Lower leg skin (tissue), 4 donors: Measurements from ENCODE around the gene VTI1A. TPM values are rescaled to one million over a fixed set of nuclear protein-coding genes. Genes with fewer than 3 reads are reported as not detected.

Source experiments
- DNase-seq, 2 donors: peaks; one replicate each; pipeline ENCODE4 v3.0.0-alpha.2; 2019; ENCODE audit warnings: low spot score in 2 of 2
- H3K4me3 ChIP-seq: fragments of 200-600 bp; sonication (generic); 2 replicates; pipeline ENCODE4 v1.5.1; 2017; ENCODE audit warnings: mild to moderate bottlenecking, low read depth; ENCODE audit not compliant: poor library complexity, severe bottlenecking
- CTCF ChIP-seq, 3 donors: fragments of 450-650 bp; IDR thresholded peaks; one replicate each; pipeline ENCODE4 v1.5.1; 2016; ENCODE audit warnings: antibody characterized with exemption in 3 of 3, mild to moderate bottlenecking in 3 of 3, moderate library complexity in 2 of 3
- POLR2A ChIP-seq, 2 donors: fragments of 450-650 bp; IDR thresholded peaks; one replicate each; pipeline ENCODE4 v1.6.1; 2016 to 2017; ENCODE audit warnings: antibody characterized with exemption in 2 of 2, mild to moderate bottlenecking in 1 of 2, moderate library complexity in 1 of 2
- WGBS, 2 donors: methylation state at CpG; one replicate each; pipeline ENCODE4 v1.1.5; 2018; 5-methylcytosine and 5-hydroxymethylcytosine counted together
- intact Hi-C: fragments of 100-400 bp; cut with DNase I; formaldehyde crosslinking; loops from one replicate; pipeline ENCODE4 v1.15.0; 2023; ENCODE audit warnings: low total_unique reads
- total RNA-seq, 4 donors: library from RNA; depleted of rRNA; stranded (reverse); fragments of >200 nt; gene quantifications; one replicate each; pipeline ENCODE4 v1.1.0, GENCODE V29; 2016

VTI1A gene
- total RNA-seq, 4 donors from 2014 or later, result 30.8 to 85.7 (median 35.6) TPM

GRCh38 chr10:112838784-112839481, 391.9 kb downstream of the VTI1A start:
- 79 to 83% methylated on average over 15 of the region's 15 CpGs for WGBS, 2 donors
- no peak overlapping the region for H3K4me3 ChIP-seq
- TF ChIP-seq CTCF (IDR thresholded peaks at IDR 0.05), result no peak
- no peak for TF ChIP-seq POLR2A (IDR thresholded peaks at IDR 0.05)
- DNase-seq, result no peak
- intact Hi-C loops, result no loop called here

DNA sequence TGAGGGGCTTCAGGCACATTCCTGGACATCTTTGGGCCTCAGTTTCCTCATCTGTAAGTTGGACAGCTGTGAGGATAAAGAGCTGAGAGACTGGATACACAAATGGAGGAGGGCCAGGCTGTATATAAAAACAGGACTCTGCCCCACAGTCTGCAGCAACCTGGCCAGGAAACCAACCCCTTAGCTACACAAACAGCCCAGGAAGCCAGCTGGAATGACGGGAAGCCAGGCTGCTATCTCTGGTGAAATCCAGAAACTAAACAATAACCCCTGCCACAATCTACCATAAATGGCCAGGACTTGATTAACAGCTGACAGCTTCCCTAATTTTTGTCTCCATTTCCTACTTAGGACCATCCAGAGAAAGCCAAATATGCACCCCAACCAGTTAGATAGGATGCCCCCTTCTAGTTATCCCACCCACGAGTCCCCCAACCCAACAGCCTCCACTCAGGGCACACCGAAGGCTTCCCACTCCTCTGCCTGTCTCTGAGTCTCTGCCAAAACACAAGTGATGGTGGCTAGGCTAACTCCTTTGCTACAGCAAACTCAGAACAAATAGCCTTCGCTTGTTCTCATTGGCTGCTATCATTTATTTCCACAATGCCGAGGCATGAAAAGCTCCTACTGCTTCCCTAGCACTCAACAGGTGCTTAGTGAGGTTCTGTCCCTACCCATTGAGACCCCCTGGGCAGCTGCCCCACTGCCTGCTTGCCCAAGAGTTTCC, 393.1 kb downstream of the VTI1A start:
- intact Hi-C loops, result no loop called here
- WGBS, 2 donors, result 94% methylated on average over 5 of the region's 5 CpGs
- DNase-seq, result no peak
- no peak for TF ChIP-seq POLR2A (IDR thresholded peaks at IDR 0.05)
- no peak for TF ChIP-seq CTCF (IDR thresholded peaks at IDR 0.05)
- H3K4me3 ChIP-seq, result no peak overlapping the region

DNA sequence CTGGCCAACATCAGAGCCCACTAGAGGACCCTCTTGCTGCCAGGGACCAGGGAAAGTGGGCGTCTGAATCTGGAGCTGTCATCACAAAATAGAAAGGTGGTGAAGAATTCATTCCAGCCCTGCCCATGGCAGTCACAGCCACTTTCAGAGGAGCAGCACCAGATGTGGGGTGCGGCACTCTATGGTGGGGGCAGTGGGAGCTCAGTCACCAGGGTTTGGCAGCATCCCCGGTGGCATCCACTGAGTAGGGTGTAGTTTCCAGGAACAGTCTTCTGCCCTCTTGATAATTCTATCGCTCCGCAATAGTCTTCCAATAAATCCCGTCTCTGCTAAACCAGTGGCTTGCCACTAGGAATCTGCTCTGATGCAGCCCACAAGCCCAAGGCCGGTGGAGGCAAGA, 394.5 kb downstream of the VTI1A start:
- WGBS, 2 donors, result 75 to 76% methylated on average over 6 to 7 of the region's 7 CpGs
- TF ChIP-seq POLR2A (IDR thresholded peaks at IDR 0.05) (no peak), CTCF (IDR thresholded peaks at IDR 0.05) (no peak)
- intact Hi-C loops, result no loop called here
- H3K4me3 ChIP-seq, result no peak overlapping the region
- DNase-seq, result no peak

DNA sequence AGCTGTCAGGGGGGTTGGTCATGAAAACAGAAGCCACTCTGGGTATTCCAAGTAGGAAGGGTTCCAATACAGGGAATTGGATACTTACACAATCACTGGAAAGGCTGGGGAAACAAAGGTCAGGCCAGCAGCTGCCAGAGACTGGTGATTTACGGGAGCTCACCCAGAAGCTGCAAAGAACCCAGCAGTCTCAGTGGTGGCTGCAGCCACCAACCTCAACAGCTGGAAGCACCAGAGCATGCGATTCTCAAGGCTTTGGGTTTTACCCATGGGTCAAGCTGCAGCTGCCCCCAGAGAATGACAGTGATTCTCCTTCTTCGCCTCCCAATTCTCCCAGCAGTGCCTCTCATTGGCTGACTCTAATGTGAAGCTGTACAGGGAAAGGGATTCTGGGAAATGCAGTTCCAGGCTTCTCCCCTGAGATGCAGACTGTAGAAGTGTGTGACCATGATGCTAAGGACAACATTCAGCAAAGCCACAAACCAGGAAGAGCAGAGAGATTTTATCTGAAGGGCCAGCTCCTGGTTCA, 395.9 kb downstream of the VTI1A start:
- intact Hi-C loops, result no loop called here
- TF ChIP-seq CTCF (IDR thresholded peaks at IDR 0.05) (no peak), POLR2A (IDR thresholded peaks at IDR 0.05) (no peak)
- DNase-seq, result no peak
- no peak overlapping the region for H3K4me3 ChIP-seq
- WGBS, 2 donors, result 65 to 77% methylated on average over 3 of the region's 3 CpGs

DNA sequence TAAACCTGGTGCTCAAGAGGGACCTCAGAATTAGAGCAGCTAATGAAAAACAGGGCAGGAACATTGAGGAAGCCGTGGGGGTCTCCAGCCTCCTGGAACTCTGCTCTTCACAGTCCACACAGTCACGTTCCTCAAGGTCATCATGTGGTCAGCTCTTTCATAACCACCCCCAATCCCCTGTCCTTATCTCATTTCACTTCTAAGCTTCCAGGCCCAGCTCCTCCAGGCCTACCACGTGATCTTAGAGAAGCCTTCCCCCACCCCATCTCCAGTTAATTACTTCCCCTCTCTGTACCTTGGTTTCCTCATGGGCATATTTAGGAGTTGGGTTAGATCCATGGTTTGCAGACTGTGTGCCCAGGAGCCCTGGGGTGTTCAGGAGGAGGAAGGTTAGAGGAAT, 396.6 kb downstream of the VTI1A start:
- TF ChIP-seq POLR2A (IDR thresholded peaks at IDR 0.05) (no peak), CTCF (IDR thresholded peaks at IDR 0.05) (no peak)
- 82 to 85% methylated on average over 3 of the region's 3 CpGs for WGBS, 2 donors
- intact Hi-C loops, result no loop called here
- no peak overlapping the region for H3K4me3 ChIP-seq
- DNase-seq, result no peak
